Stomach (tissue), 9 donors: ENCODE data around the gene GLUL. TPM values are rescaled to one million over a fixed set of nuclear protein-coding genes. Genes with fewer than 3 reads are reported as not detected.
A peak's percentile ranks its signal among the peaks of the same experiment; 100 is the strongest.
"Not testable (repeated sequence)": the region's sequence is repeated elsewhere in the genome, so short reads cannot be mapped to it uniquely, and the experiment has no call there.

Source experiments
- DNase-seq, 2 donors: peaks; one replicate each; pipeline versions ENCODE4 v3.0.0 to v3.0.0-alpha.2; 2013 to 2019
- H3K27ac ChIP-seq, 5 donors: fragments of 200-600 bp in 4 of 5; sonication (generic) in 4 of 5; one replicate each; pipeline ENCODE4 v1.5.1; 2013 to 2019; ENCODE audit warnings: mild to moderate bottlenecking in 1 of 5, moderate library complexity in 1 of 5
- H3K27me3 ChIP-seq, 3 donors: fragments of 200-600 bp; sonication (generic); one replicate each; pipeline ENCODE4 v1.5.1; 2017 to 2019; ENCODE audit warnings: mixed run types in 1 of 3
- H3K36me3 ChIP-seq, 4 donors: fragments of 200-600 bp; sonication (generic); 1 replicate in 3 of 4; 2 replicates in 1 of 4; pipeline ENCODE4 v1.5.1; 2016 to 2019
- H3K4me1 ChIP-seq, 4 donors: fragments of 200-600 bp; sonication (generic); one replicate each; pipeline ENCODE4 v1.5.1; 2016 to 2019
- H3K4me3 ChIP-seq, 4 donors: fragments of 200-600 bp; sonication (generic) in 3 of 4; one replicate each; pipeline ENCODE4 v1.5.1; 2016 to 2019; ENCODE audit warnings: mild to moderate bottlenecking in 1 of 4
- H3K9me3 ChIP-seq, 4 donors: fragments of 200-600 bp; sonication (generic); one replicate each; pipeline ENCODE4 v1.5.1; 2016 to 2019
- CTCF ChIP-seq, 7 experiments: fragments of 450-650 bp in 4 of 7; fragments of 200-600 bp in 3 of 7; sonication (generic) in 3 of 7; IDR thresholded peaks; one replicate each; pipeline ENCODE4 v1.5.1; 2016 to 2019; ENCODE audit warnings: antibody characterized with exemption in 7 of 7, control low read depth in 2 of 7, mild to moderate bottlenecking in 1 of 7
- EP300 ChIP-seq: sonication (generic); formaldehyde crosslinking; IDR thresholded peaks from one replicate; pipeline ENCODE4 v1.6.1; 2017; ENCODE audit warnings: antibody characterized with exemption
- POLR2A ChIP-seq, 4 donors: fragments of 450-650 bp; IDR thresholded peaks; one replicate each; pipeline ENCODE4 v1.6.1; 2016; ENCODE audit warnings: antibody characterized with exemption in 4 of 4, control low read depth in 2 of 4, mild to moderate bottlenecking in 1 of 4, moderate library complexity in 1 of 4
- POLR2AphosphoS5 ChIP-seq, 3 donors: sonication (generic); formaldehyde crosslinking; IDR thresholded peaks; one replicate each; pipeline ENCODE4 v1.6.1; 2016; ENCODE audit warnings: antibody characterized with exemption in 3 of 3
- WGBS, 5 donors: extraction: QIAGEN DNeasy Blood & Tissue Kit in 3 of 5; methylation state at CpG; one replicate each; pipeline versions ENCODE4 v1.1.5 to v1.1.7; 2013 to 2018; 5-methylcytosine and 5-hydroxymethylcytosine counted together
- intact Hi-C: fragments of 100-400 bp; cut with DNase I; formaldehyde crosslinking; loops from one replicate; pipeline ENCODE4 v1.15.1; 2023; ENCODE audit warnings: low total_unique reads
- polyA plus RNA-seq, 3 donors: library from polyadenylated mRNA; stranded (reverse); fragments of 200-250 nt; gene quantifications; one replicate each; pipeline ENCODE4 v1.2.3, GENCODE V29; 2013
- total RNA-seq, 5 donors: library from RNA; depleted of rRNA; stranded (reverse); fragments of >200 nt; gene quantifications; one replicate each; pipeline versions ENCODE4 v1.1.0 to v1.2.3, GENCODE V29; 2014 to 2016
- donor health status: healthy with polysubstance abuse.
- donor health status: Bipolar disorder and iron deficiency.
- donor health status: healthy.

Gene GLUL
- total and polyA plus RNA-seq, 8 donors, result 102 to 1,958 (median 1,530) TPM

- Histone ChIP-seq H3K27ac (peak overlapping the region; percentile 41 to 99 (median 75)), H3K36me3 (peaks cover 37 to 44% (median 39%) of the 10 kb centered on the region in 4 donors), H3K4me3 (no peak overlapping the region), H3K27me3 (no peaks in the 10 kb centered on the region), H3K9me3 (no peaks in the 10 kb centered on the region), H3K4me1 (peaks cover 24 to 57% (median 35%) of the 10 kb centered on the region in 4 donors)
- intact Hi-C loops, result no loop called here
- TF ChIP-seq POLR2A (IDR thresholded peaks at IDR 0.05) (no peak), POLR2AphosphoS5 (IDR thresholded peaks at IDR 0.05) (no peak), CTCF (IDR thresholded peaks at IDR 0.05) (no peak), EP300 (no peak)
- 55 to 79% (median 57%) methylated on average over 4 of the region's 4 CpGs for WGBS, 5 donors
- DNase-seq, result no peak
These were observed 11.4 kb downstream of the GLUL start for GRCh38 chr1:182380199-182380598.

- H3K27me3 ChIP-seq, H3K9me3 ChIP-seq, H3K4me3 ChIP-seq, DNase-seq, intact Hi-C loops: not testable (repeated sequence)
- Histone ChIP-seq H3K36me3 (peaks cover 32 to 40% (median 34%) of the 10 kb centered on the region in 4 donors), H3K27ac (peak overlapping the region; percentile 41 to 99 (median 75)), H3K4me1 (peaks cover 22 to 54% (median 32%) of the 10 kb centered on the region in 4 donors)
- peak in 1 of 3 donors; percentile 1 for TF ChIP-seq POLR2AphosphoS5 (IDR thresholded peaks at IDR 0.05)
- WGBS, 5 donors, result 50 to 81% (median 71%) methylated on average over 7 of the region's 7 CpGs
These were observed 11.8 kb downstream of the GLUL start for GRCh38 chr1:182379781-182380180.

- H3K36me3 ChIP-seq, result peaks cover 5 to 13% (median 7%) of the 10 kb centered on the region in 4 donors
- H3K27ac ChIP-seq, result peak overlapping the region in 4 of 5 donors; percentile 49 to 99 (median 79)
- H3K4me1 ChIP-seq, result peaks cover 0 to 27% (median 8%) of the 10 kb centered on the region in 4 donors
- TF ChIP-seq POLR2AphosphoS5 (IDR thresholded peaks at IDR 0.05), result no peak
- no peak for TF ChIP-seq POLR2A (IDR thresholded peaks at IDR 0.05)
- no peak for TF ChIP-seq EP300
- no peak for TF ChIP-seq CTCF (IDR thresholded peaks at IDR 0.05)
- no peak overlapping the region for H3K4me3 ChIP-seq
- intact Hi-C loops, result no loop called here
- no peaks in the 10 kb centered on the region for H3K9me3 ChIP-seq
- no peaks in the 10 kb centered on the region for H3K27me3 ChIP-seq
- DNase-seq, result no peak
These were observed 14.5 kb downstream of the GLUL start for GRCh38 chr1:182376936-182377574.

GRCh38 chr1:182374101-182374834, 17.3 kb downstream of the GLUL start:
- intact Hi-C loops, result no loop called here
- H3K4me3 ChIP-seq, result no peak overlapping the region
- TF ChIP-seq EP300, result no peak
- no peak for TF ChIP-seq POLR2AphosphoS5 (IDR thresholded peaks at IDR 0.05)
- TF ChIP-seq CTCF (IDR thresholded peaks at IDR 0.05), result no peak
- no peak for TF ChIP-seq POLR2A (IDR thresholded peaks at IDR 0.05)
- no peaks in the 10 kb centered on the region for H3K36me3 ChIP-seq
- H3K27me3 ChIP-seq, result no peaks in the 10 kb centered on the region
- peaks cover 0 to 10% (median 0%) of the 10 kb centered on the region in 4 donors for H3K4me1 ChIP-seq
- H3K27ac ChIP-seq, result peak overlapping the region in 1 of 5 donors; percentile 38
- WGBS, 5 donors, result 63 to 77% (median 64%) methylated on average over 5 of the region's 5 CpGs
- DNase-seq, result no peak
- H3K9me3 ChIP-seq, result no peaks in the 10 kb centered on the region
